ENCODE results near the gene PHF12.

GRCh38 chr17:28972437-28972836, 21.1 kb upstream of the PHF12 start:
- TF ChIP-seq CTCF (IDR thresholded peaks at IDR 0.05; ENCODE audit: insufficient read depth, low read length, poor library complexity, severe bottlenecking) (no peak), EZH2phosphoT487 (conservative IDR thresholded peaks at IDR 0.05; ENCODE audit: low read length) (no peak)
